ENCODE measurements around the gene MUC6.

MUC6 gene

DNA sequence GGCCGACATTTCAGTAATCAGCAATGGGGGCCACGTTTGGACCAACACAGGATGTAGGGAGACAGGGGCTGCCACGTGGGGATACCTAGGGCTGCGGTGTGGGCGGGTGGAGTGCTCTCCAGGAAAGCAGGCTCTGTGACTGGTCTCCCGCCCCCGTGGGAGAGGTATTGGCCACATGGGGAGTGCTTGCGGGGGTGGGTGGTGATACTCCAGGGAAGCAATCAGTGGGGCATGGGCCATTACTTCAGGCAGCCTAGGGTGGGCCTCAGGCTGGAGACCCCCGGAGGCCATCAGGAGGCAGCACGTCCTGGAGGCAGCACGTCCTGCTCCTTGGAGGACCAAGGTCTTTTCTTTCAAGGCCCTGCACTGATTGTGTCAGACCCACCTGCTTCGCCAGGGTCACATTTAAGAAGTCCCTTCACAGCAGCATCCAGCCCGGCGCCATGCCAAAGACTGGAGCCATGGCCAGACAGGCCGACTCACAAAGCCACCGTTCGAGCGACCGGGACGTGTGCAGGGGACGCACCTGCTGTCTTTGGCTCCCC lies 35.1 kb upstream of the MUC6 start:
- DNase-seq = no peak

DNA sequence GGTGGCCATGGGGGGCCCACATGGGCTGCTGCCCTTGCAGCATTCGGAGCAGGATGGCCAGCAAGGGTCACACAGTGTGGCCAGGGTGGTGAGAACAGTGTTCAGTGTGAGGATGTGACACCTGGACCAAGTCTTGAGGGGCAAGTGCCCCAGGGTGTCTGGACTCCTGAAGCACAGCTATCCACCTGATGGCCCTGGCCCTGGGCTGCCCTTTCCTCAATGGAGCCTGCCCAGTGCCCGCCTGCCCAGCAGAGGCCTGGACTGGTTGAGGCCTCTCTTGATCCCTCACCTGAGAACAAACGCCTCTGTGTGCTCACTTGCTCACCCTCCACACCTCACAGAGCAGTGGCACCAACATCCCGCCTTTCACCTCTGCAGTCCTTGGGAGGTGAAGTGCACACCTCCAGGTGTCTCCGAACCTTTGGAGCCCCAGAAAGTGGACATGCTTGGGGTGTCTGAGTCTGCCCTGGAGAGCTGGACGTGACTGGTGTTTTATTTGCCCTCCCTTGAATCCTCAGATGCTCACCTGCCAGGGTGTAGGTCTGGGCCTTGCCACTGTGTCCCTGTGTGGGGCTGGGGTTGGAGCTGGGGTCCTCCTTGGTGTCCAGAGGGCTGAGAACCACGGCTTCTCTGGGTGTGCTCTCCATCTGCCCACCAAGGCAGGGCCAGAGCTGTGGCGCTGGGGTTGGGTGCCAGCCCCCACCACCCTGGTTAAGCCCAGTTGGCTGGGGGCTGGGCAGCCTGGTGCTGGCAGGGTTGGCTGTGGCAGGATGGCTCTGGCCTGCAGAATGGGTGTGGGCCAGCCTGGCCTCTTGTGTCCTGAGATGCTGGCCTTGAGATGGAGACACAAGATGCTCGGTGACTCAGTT lies 34.3 kb upstream of the MUC6 start:
- no peak for DNase-seq

DNA sequence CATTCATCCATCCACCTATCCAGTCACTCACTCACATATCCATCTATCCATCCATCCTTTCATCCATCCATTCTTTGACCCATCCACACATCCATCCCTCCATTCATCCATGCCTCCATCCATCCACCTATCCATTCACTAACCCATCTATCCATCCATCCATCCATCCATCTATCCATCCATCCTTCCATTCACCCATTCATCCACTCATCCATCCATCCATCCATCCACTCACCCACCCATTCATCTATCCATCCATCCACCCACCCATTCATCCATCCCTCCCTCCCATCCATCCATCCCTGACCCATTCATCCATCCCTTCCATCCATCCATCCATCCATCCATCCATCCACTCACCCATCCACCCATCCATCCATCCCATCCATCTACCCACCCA lies 33.2 kb upstream of the MUC6 start:
- DNase-seq = no peak

DNA sequence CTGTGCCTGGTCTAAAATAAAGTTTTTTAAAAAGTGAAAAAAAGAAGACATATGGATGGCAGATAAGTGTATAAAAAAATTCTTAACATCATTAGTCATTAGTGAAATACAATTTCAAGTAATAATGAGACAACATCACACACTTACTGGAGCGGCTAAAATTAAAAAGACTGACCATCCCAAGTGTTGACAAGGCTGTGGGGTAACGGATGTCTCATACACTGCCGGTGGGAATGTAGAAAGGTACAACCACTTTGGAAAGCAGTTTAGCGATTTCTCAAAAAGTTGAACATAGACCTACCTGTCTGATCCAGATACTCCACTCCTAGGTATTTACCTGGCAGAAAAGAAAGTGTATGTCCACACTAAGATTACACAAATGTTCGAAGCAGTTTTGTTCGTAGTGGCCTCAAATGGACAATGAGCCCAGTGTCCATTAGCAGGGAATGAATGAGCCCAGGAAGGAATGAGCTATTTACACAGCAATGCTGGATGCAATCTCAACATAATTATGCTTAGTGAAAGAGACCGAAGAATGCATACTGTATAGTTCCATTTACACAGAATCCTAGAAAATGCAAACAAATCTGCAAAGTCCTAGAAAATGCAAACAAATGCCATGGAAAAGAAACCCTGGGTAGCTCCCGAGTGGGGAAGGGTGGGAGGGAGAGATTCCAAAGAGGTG lies 31.4 kb upstream of the MUC6 start:
- DNase-seq = no peak

DNA sequence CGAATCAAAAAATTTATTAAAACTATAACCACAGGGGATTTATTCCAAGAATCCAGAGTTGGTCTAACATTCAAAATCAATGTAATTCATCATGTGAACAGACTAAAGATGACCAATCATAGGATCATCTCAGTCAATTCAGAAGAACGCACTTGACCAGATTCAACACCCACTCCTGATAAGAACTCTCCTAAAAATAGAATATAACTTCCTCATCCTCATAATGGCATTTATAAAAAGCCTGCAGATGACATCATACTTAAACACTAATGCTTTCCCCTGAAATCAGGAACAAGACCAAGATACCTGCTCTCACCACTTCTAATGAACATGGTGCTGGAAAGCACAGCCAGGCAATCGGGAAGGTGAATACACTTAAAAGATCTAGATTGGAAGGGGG lies 27.6 kb upstream of the MUC6 start:
- DNase-seq = no peak

DNA sequence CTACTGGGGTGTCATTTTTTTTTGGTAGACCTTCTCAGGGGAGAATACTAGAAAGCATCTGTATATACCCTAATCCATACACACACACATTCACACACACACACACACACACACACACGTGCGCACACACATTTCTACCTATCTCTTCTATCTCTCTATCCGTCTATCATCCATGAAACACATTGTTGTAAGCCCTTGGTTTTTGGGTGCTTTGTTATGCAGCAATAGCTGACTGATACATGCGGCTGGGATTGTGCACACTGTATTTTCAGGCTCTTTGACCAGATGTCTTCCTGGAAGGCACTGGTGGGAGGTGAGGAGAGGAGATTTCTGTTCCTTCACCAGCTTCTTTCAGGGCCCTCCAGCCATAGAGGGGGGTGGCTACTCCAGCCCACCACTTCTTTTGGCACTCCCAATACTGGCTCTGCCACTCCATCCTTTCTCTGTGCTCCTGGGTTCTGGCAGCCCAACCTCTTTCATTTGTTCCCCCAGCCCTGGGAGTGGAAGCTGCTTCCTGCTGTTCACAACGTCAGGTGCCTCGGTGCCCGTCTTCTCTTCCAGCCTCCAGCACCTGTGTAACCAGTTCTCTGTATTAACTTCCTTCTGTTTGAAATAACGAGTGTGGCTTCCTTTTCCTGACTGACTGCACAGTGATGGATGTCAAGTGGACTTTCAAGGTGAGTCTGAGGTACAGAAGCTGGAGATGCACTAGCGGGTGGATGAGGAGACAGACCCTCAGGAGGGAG lies 25.7 kb upstream of the MUC6 start:
- DNase-seq = no peak

DNA sequence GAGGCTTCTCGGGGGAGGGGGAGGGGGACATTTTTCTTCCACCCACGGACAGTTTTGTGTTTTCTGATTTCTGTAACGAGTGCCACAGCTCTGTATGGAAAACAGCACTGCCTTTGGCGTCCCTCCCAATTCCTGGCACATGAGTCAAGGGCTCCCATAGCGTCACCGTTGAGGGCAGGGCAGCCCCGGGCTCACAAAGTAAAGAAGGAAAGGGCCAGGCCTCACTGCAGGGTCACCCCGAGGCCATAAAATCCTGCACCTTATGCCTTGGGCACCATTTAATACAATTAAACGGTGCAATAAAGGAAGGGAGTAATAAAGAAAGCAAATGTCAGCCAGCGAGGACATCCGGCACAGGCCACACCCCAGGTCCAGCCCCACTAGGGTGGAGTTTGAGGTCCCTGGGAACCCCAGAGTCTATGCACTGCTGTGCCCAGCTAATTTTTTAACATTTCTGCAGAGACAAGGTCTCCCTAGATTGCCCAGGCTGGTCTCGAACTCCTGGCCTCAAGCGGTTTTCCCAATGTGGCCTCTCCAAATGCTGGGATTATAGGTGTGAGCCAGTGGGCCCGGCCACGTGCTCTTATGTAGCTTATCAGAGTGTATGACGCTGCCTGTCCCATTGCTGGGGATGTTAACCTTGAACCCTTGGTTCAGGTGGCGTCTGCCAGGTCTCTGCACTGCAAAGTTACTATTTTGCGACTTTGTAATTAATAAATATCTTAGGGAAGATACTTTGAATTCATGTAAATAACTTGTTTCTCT lies 24.5 kb upstream of the MUC6 start:
- no peak for DNase-seq

DNA sequence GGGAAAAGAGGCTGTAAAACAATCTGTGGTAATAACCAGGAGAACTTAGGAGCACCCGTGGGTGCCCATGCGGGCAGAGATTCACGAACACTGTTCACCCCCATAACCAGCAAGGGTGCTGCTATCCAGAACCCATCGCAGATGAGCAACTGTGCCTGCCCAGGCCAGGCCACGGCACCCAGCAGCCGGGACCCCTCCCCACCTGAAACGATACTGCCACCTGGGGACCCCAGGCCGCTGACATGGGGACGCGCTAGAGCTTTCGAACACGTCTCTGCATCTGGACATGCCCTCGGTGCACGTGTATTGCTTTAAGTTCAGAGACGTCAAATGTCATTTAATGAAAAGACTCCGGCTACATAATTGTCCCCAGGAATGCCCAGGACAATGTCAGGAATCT lies 23.9 kb upstream of the MUC6 start:
- no peak for DNase-seq

DNA sequence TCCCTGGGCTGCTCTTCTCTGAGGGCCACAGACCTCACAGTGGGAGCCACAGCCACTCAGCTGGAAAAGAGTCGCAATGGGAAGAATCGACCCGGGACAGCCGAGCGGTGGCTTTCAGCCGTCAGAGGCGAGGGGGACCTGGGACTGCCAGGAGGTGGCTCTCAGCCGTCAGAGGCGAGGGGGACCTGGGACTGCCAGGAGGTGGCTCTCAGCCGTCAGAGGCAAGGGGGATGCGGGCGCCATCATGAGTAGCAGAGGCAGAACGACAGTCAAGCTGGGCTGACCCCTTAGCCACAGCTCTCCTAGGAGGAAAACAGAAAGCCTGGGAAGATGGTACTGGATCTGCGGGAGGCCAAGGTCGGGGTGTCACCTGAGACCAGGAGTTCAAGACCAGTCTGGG lies 23.2 kb upstream of the MUC6 start:
- DNase-seq = no peak

DNA sequence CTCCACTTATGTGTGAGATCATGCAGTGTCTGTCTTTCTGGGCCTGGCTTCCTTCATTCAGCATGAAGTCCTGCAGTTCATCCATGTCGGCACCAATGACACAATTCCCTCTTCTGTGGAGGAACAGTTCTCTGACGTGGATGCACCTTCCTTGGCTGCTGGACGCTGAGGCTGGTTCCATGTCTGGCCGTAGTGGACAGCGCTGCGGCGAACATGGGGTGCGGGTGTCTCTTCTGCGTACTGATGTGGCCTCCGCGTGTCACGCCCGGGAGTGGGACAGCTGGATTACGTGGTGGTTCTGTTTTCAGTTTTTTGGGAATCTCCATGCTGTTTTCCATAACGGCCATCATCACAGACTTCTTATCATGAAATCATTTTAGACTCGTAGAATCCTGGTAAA lies 21.3 kb upstream of the MUC6 start:
- DNase-seq = no peak

DNA sequence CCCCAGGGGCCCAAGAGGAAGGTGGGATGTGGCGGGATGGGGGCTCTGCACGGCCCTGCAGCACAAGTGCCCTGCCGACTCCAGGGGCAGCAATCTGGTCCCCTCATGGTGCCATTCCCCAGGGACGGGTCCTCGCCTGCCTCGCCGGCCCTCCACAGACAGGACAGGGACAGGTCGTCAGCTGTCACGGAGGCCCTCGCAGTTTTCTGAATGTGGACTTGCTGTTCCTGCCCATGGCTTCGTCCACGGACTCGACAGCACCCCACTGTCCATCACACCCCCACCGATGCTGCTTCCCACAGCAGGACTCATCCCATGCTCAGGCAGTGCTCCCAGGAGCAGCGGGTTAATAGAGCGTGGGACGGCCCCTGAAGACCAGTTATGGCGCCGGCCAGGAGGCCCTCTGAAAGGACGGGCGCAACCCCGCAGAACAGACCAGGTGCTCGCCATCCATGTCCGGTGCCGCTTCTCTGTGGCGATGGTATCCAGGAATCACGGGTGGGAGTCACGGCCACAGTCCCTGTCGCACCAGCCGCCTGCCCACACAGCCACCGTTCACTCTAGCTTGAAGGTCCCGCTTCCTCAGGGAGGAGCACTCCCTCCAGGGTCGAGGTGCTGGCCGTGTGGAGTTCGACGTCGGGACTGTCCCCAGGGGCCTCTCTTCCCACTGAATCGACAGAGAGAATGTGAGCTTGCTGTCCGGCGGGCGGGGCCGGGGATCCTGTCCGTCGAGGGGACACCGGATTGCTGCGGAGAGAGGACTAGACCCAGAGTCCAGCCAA lies 19.7 kb upstream of the MUC6 start:
- DNase-seq = no peak

DNA sequence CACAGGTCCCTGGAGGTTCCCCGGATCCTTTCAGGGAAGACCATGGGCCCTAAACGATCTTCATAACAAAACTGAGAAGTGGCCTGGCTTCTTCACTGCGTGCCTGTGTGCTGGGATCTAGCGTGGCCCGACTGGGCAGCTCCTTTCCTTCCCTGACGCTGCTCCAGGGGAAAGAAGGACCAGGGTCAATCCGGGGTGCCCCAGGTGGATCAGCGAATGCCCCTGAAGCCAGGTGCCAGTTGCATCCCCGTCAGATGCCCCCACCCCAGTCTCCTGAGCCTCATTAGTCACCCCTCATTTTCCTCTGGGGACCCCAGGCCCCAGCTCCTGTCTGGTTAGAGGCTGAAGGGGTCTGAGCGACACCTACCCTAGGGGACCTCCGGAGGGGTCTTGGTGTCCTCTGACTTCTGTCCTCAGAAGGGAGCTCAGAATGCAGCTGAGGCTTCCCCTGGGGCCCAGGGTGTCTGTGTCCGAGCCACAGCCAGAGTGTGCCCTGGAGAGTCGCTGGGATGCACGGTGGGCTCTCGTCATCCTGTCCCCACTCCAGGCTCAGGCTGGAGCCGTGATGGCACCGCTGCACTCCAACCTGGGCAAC lies 18.7 kb upstream of the MUC6 start:
- no peak for DNase-seq

DNA sequence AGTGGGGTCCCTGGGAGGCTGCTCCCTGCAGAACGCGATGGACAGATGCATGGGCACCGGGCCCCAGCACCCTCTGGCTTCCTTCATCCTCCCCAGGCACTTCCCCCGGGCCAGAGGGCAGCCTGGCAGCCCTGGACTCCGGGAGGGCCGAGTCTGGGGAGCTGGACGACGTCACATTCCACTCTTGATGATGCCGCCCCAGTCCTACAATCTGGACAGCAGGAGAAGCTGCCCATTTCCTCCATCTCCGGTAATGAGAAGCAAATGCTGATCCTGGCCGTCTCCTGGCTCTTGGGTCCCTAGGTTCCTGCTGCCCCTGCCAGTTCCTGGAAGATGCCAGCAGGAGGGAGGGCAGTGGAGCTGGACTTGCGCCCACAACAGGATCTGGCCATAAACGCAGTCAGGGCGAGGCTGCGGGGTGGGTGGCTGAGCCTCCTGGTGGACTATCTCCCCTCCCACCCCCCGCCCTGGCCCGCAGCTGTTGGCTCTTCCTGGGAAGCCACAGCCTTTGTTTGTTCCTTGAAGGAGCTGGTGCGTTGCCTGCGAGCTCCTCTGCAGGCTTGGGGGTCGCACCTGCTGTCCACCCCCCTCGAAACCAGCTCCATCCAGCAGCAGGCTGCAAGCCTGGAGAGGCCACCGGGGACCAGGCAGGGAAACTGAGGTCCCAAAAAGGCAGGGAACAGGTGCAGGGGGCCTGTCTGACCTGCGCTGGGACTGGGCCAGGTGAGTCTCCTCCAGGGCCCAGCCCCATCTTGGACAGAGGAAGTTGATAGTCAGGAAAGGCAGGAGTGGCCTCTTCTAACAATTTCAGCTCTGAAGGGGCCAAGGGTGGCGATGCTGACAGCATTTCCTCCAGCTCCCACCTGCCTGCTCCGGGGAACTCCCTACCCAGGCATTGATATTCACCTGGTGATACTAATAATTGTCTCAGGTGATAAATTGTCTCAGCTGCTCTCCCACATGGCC lies 17.9 kb upstream of the MUC6 start:
- no peak for DNase-seq

DNA sequence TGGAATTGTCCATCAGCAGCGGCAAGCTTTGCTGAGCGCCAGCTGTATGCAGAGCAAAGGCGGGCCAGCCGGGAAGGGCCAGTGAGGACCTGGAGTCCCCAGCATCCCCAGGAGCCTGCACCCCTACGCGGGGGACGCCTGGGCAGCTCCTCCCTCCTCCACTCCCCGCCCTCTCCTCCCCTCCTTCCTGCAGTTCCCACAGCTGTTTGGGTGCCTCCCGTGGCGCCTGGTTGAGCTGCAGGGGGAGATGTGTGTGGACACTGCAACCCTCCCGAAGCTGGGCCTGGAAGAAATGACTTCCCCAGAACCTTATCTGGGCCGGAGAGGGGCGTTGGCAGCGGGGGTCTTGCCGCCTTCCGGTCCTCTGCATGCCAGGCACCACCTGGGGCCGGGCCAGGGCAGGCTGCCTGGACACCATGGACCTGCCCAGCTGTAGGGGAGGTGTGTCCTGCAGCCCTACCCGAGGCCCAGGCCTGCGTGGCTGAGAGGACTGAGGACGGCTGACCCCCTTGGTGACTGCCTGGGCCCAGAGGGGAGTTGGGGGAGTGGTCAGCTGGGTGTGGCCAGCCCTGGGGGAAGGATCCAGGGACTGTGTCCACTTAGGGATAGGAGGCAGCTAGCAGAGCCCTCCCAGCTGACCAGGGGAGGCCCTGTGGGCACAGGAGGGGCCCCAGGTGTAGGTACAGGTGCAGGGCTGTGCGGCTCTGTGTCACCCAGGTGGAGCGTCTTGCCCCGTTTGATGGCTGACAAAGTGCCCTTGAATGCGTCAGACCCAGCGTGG lies 16.8 kb upstream of the MUC6 start:
- no peak for DNase-seq

DNA sequence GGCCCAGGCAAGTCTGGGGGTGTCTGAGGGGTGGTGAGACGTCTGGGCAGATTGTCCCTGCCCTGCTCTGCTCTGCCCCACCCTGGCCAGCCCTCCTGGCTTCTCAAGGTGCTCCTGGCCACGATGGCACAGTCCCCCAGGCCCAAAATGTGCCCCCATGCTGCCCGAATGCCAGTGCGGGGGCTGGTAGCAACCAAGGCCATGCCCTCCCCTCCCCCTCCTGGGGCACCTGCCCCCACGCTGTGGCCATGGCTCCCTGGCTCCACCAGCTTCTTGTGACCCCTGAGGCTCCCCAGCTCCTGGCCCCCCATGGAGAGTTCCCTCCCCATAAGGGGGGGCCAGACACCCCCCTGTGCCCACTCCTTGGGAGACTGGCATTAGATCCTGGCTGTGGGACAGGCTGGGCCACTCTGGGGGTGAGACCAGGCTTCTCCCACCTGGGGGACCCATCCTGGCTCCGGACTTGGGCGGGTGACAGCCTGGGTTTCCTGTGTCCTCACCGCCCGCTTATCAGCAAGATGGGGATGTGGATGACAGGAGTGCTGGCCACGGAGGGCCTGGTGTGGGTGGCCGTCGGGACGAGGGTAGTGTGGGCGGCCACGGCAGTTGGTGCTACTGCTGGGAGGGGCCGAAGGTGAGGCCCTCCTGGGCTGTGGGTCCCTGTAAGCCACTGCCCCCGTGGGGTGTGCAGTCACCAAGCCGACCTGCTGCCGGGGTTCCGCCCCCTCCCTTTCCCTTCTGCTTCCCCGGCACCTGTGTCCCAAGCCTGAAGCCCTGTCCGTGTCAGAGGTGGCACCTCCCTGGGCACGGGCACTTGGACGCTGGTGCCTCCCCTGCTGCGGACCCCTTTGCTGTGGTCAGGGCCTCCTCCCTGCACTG lies 15.9 kb upstream of the MUC6 start:
- DNase-seq = no peak

DNA sequence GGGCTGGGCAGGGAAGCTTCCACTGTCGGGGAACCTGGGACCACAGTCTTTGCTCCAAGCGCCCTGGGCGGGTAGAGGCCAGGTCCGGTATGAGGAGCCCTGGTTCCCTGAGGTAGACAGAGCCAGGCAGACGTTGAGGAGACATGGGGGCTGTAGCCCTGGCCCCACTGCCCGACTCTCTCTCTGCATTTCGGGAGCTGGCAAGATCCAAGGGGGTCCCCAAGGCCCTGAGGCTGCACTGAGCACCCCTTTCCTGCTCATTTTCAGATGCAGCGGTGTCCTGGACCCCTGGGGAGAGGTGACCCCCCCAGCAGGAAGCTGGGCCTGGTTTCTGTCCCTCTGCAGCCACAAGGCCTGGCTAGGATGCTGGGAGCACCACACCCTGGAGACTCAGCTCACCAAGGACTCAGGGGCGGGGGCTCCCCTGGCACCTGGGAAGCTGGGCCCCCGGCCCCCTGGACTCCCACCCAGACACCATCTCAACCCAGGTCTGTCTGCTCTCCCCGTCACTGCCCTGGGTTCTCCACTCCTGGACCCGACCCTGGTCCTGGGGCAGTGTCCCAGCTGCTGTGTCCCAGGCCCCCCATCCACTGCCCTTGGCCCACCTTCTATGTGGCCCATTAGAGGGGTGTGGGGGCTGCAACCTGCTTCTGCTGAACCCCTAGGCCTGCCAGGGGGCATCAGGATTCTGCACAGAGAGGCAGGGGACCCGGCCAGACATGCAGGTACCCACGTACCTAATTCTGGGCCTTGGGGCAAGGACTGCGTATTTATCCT lies 15.0 kb upstream of the MUC6 start:
- no peak for DNase-seq

DNA sequence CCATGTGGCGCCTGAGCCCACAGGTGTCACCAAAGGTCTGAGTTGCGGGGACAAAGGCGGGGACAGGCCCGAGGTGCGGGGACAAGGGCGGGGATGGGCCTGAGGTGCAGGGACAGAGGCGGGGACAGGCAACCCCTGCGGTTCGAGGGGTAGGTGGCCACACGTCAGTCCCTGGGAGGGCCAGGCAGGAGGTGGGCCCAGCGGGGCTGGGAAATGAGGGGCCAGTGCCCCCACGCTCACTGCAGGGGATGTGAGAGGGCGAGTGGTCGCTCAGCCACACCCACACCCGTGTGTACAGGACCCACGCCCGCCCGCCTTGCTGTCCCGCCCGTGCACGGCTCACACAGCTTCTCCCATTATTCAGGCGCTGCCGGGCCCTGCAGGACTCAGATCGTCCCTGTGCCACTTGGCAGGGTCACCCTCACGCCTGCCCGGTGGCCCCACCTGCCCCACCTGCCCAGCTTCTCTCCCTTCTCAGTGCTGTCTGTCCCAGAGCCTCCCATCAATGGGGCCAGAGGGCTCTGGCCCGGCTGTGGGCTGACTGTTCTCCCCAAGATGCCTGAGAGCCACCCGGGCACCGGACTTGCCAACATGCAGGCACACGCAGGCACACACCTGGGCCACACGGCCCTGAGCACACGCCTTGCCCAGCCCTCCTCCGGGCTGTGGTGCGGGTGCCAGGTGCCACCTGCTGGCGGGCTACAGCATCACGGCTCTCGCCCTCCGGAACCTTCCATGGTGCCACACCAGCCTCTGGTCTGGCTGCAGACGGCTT lies 14.2 kb upstream of the MUC6 start:
- peak; percentile 61 for DNase-seq
